Kidney epithelial cell (primary cell): ENCODE data around the gene C10orf105. TPM values are rescaled to one million over a fixed set of nuclear protein-coding genes. Genes with fewer than 3 reads are reported as not detected.

Source experiments
- DNase-seq: peaks from one replicate; pipeline ENCODE4 v3.0.0-alpha.2; 2010; ENCODE audit warnings: low read depth
- H3K27me3 ChIP-seq: 2 replicates; pipeline ENCODE4 v1.6.0; 2011; ENCODE audit warnings: low read length; ENCODE audit not compliant: control insufficient read depth, insufficient read depth
- H3K36me3 ChIP-seq: 2 replicates; pipeline ENCODE4 v1.5.1; 2011; ENCODE audit warnings: low read length; ENCODE audit not compliant: control insufficient read depth, insufficient read depth
- H3K4me3 ChIP-seq: 2 replicates; pipeline ENCODE4 v1.5.1; 2011; ENCODE audit warnings: low read depth, mild to moderate bottlenecking, control low read depth, low read length
- CTCF ChIP-seq: IDR thresholded peaks from 2 replicates; pipeline ENCODE4 v1.5.1; 2011; ENCODE audit warnings: mild to moderate bottlenecking, moderate library complexity, low read length, control low read depth, inconsistent platforms; ENCODE audit not compliant: insufficient read depth, poor library complexity, severe bottlenecking
- total RNA-seq: library from RNA; depleted of rRNA; stranded (reverse); fragments of >200 nt; gene quantifications from 2 replicates; pipeline ENCODE4 v1.2.3, GENCODE V29; 2015

C10orf105 gene
- total RNA-seq, 1 donor from 2014 or later: not detected

GRCh38 chr10:71736570-71736952 is 17.0 kb upstream of the C10orf105 start:
- DNase-seq: no peak
- H3K4me3 ChIP-seq: no peak overlapping the region
- no peak for TF ChIP-seq CTCF
- no peaks in the 10 kb centered on the region for H3K36me3 ChIP-seq
- H3K27me3 ChIP-seq: peaks cover 3% of the 10 kb centered on the region

GRCh38 chr10:71735709-71736569 is 16.4 kb upstream of the C10orf105 start:
- Histone ChIP-seq H3K27me3 (peaks cover 3% of the 10 kb centered on the region), H3K36me3 (no peaks in the 10 kb centered on the region), H3K4me3 (no peak overlapping the region)
- no peak for DNase-seq
- TF ChIP-seq CTCF: no peak

- TF ChIP-seq CTCF: no peak
Measured at GRCh38 chr10:71734797-71735196, 15.2 kb upstream of the C10orf105 start.

GRCh38 chr10:71731791-71732190 is 12.2 kb upstream of the C10orf105 start:
- no peaks in the 10 kb centered on the region for H3K36me3 ChIP-seq
- TF ChIP-seq CTCF: no peak
- peaks cover 3% of the 10 kb centered on the region for H3K27me3 ChIP-seq
- DNase-seq: no peak
- no peak overlapping the region for H3K4me3 ChIP-seq

More at GRCh38 chr10:71734797-71735196, 15.2 kb upstream of the C10orf105 start:
- Histone ChIP-seq H3K4me3 (no peak overlapping the region), H3K27me3 (peaks cover 3% of the 10 kb centered on the region), H3K36me3 (no peaks in the 10 kb centered on the region)
- DNase-seq: no peak

GRCh38 chr10:71729161-71729636 is 9.6 kb upstream of the C10orf105 start:
- Histone ChIP-seq H3K36me3 (no peaks in the 10 kb centered on the region), H3K4me3 (no peak overlapping the region), H3K27me3 (peaks cover 2% of the 10 kb centered on the region)
- DNase-seq: no peak
- TF ChIP-seq CTCF: no peak
